ENCODE data around the gene CSNK1G2.
"Not testable (repeated sequence)": the region's sequence is repeated elsewhere in the genome, so short reads cannot be mapped to it uniquely, and the experiment has no call there.

The CSNK1G2 gene

DNA sequence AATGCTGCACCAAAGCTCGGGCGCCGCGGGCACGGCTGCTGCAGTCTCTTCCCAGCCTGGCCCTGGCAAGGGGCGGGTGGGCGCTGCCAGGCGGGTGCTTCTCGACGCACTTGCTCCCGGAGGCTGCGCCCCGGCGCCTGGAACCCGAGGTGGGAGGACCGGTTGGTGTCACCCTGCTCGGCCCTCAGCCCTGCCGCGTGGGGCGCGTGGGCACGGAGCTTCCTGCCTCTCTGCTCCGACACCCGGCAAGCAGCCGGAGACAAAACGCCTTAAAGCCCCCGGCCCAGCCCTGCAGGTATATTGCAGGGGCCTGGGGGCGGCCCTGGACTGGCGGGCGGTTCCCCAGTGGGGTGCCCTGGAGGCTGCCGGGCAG is 39.8 kb downstream of the CSNK1G2 start:
- DNase-seq (ENCODE audit: insufficient read length, low spot score) (no peak), FAIRE-seq (no peak)
- TF ChIP-seq PAX5 (IDR thresholded peaks at IDR 0.05; ENCODE audit: insufficient read depth, low read length, severe bottlenecking), result no peak

GRCh38 chr19:1981253-1981652 is 40.3 kb downstream of the CSNK1G2 start:
- no peak for FAIRE-seq
- DNase-seq (ENCODE audit: insufficient read length, low spot score), result no peak
- TF ChIP-seq SPI1 (IDR thresholded peaks at IDR 0.05; ENCODE audit: low read depth, low read length) (0 out of 2 replicates have a peak, but pooled peaks have one; percentile 1), POU2F2 (IDR thresholded peaks at IDR 0.05; ENCODE audit: low read depth, low read length) (no peak), POLR2AphosphoS5 (IDR thresholded peaks at IDR 0.05; ENCODE audit: low read depth, low read length) (no peak), PAX5 (IDR thresholded peaks at IDR 0.05; ENCODE audit: insufficient read depth, low read length, severe bottlenecking) (no peak), TAF1 (IDR thresholded peaks at IDR 0.05; ENCODE audit: low read depth, low read length) (no peak), POLR2A (IDR thresholded peaks at IDR 0.05; ENCODE audit: low read depth, low read length) (no peak)

DNA sequence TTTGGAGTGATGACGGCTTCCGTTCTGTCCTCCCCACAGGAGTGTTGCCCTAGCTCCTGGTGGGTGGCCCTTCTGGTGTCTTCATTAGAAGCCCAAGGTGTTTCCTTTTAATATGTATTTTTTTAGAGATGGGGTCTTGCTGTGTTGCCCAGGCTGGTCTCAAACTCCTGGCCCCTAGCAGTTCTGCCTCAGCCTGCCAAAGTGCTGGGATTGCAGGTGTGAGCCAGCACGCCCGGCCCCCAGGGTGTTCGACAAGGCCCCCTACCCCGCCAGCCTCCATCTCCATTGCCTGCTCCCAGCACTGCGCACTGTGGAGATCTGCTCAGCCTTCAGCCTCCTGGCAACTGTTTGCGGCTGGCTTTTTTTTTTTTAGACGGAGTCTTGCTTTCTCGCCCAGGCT is 43.4 kb downstream of the CSNK1G2 start:
- FAIRE-seq, result no peak
- no peak for TF ChIP-seq PAX5 (IDR thresholded peaks at IDR 0.05; ENCODE audit: insufficient read depth, low read length, severe bottlenecking)
- TF ChIP-seq POU2F2 (IDR thresholded peaks at IDR 0.05; ENCODE audit: low read depth, low read length), result no peak
- no peak for TF ChIP-seq TAF1 (IDR thresholded peaks at IDR 0.05; ENCODE audit: low read depth, low read length)
- TF ChIP-seq POLR2A (IDR thresholded peaks at IDR 0.05; ENCODE audit: low read depth, low read length), result no peak
- no peak for TF ChIP-seq SPI1 (IDR thresholded peaks at IDR 0.05; ENCODE audit: low read depth, low read length)
- TF ChIP-seq POLR2AphosphoS5 (IDR thresholded peaks at IDR 0.05; ENCODE audit: low read depth, low read length), result no peak
- DNase-seq (ENCODE audit: insufficient read length, low spot score), result no peak

- FAIRE-seq, result no peak
Observed at GRCh38 chr19:1985588-1986356, 44.8 kb downstream of the CSNK1G2 start.

DNA sequence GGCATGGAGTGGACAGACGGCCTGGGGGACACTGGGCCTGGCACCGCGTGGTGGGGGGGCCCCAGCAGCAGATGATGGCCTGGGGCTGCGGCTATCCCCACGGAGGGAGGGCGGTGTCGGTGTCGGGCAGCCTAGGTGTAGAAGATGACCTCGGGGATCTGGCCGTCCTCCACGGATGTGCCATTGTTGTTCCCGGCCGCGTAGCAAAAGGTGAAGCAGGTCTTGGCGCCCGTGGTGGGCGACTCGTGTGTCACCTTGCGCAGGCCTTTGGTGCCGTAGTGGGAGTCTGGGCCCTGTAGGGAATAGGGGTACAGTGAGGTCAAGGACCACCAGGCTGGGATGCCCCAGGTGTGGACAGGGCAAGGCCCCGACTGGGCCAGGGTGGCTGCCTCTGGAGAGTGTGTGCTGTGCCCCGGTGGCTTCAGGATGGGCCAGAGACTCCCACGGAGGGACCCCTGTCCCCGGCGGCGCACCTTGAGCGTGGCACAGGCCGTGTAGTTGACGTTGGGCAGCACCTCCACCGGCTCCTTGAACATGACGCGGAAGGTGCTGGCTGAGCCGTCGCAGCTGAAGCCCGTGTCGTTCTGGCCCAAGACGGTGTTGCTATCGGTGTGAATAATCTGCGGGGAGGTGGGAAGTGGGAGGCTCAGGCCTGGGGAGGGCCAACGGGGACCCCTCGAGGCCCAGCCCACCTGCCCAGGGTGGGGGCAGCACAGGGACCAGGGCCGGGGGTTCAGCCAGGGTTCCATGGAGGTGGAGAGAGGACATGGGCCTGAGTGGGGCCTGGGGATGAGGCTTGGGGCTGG is 45.6 kb downstream of the CSNK1G2 start:
- FAIRE-seq (no peak), DNase-seq (ENCODE audit: insufficient read length, low spot score) (no peak)
- TF ChIP-seq POLR2AphosphoS5 (IDR thresholded peaks at IDR 0.05; ENCODE audit: low read depth, low read length), result no peak
- TF ChIP-seq POLR2A (IDR thresholded peaks at IDR 0.05; ENCODE audit: low read depth, low read length), result no peak
- TF ChIP-seq PAX5 (IDR thresholded peaks at IDR 0.05; ENCODE audit: insufficient read depth, low read length, severe bottlenecking), result no peak
- no peak for TF ChIP-seq TAF1 (IDR thresholded peaks at IDR 0.05; ENCODE audit: low read depth, low read length)
- TF ChIP-seq SPI1 (IDR thresholded peaks at IDR 0.05; ENCODE audit: low read depth, low read length), result no peak
- TF ChIP-seq POU2F2 (IDR thresholded peaks at IDR 0.05; ENCODE audit: low read depth, low read length), result no peak

More at GRCh38 chr19:1985588-1986356, 44.8 kb downstream of the CSNK1G2 start:
- DNase-seq (ENCODE audit: insufficient read length, low spot score), result no peak
- TF ChIP-seq POLR2AphosphoS5 (IDR thresholded peaks at IDR 0.05; ENCODE audit: low read depth, low read length), result no peak
- TF ChIP-seq PAX5 (IDR thresholded peaks at IDR 0.05; ENCODE audit: insufficient read depth, low read length, severe bottlenecking), result no peak
- no peak for TF ChIP-seq TAF1 (IDR thresholded peaks at IDR 0.05; ENCODE audit: low read depth, low read length)
- TF ChIP-seq POU2F2 (IDR thresholded peaks at IDR 0.05; ENCODE audit: low read depth, low read length), result no peak
- no peak for TF ChIP-seq SPI1 (IDR thresholded peaks at IDR 0.05; ENCODE audit: low read depth, low read length)
- no peak for TF ChIP-seq POLR2A (IDR thresholded peaks at IDR 0.05; ENCODE audit: low read depth, low read length)

DNA sequence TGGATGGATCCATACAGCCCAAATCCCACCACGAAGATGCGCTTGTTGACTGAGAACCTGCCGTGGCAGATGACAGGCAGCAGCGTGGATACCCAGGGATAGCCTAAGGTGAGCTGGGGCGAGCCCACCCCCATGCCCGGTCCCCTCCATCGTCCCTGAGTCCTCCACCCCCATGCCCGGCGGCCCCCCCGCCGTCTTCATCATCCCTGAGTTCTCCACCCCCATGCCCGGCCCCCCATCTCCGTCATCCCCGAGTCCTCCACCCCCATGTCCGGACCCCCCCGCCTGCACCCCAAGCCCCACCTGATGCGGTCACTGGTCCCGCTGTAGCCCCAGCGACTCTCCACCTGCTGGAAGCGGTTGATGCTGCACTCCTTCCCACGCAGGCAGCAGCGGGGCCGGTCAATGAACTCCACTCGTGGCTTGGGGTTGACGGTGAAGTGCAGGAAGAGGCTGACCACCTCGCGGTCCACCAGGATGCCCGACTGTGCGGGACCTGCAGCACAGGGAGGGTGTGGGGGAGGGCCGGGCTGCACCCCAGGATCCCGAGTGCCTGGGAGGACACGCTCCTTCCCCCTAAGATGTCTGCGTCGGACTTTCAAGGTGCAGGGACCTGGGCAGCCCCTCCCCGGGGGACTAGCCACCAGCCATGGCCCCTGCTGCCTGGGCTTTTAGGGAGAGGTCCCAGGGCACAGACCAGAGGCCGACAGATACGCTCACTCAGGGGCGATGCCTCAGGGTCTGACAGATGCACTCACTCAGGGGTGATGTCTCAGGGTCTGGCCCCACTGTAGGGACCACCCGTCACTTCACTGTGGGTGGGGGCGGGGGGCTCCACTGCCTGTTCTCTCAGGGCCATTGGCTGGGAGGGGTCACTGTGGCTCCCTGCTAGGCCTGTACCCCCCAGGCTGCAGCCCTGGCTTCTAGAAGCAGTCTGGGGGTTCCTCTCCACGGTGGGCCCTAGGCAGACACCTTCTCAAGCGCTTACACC is 46.5 kb downstream of the CSNK1G2 start:
- no peak for DNase-seq (ENCODE audit: insufficient read length, low spot score)
- no peak for FAIRE-seq
- TF ChIP-seq POLR2AphosphoS5 (IDR thresholded peaks at IDR 0.05; ENCODE audit: low read depth, low read length) (no peak), TAF1 (IDR thresholded peaks at IDR 0.05; ENCODE audit: low read depth, low read length) (no peak), POLR2A (IDR thresholded peaks at IDR 0.05; ENCODE audit: low read depth, low read length) (no peak), PAX5 (IDR thresholded peaks at IDR 0.05; ENCODE audit: insufficient read depth, low read length, severe bottlenecking) (no peak), SPI1 (IDR thresholded peaks at IDR 0.05; ENCODE audit: low read depth, low read length) (no peak), POU2F2 (IDR thresholded peaks at IDR 0.05; ENCODE audit: low read depth, low read length) (no peak)

DNA sequence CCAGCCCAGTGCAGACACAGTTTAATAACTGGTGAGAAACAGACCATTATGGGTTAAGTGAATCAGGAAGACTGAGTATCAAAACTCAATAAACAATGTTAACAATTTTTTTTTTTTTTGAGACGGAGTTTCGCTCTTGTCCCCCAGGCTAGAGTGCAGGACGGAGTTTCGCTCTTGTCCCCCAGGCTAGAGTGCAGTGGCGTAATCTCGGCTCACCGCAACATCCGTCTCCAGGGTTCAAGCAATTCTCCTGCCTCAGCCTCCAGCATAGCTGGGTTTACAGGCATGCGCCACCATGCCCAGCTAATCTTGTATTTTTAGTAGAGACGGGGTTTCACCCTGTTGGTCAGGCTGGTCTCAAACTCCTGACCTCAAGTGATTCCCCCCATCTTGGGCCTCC is 47.5 kb downstream of the CSNK1G2 start:
- FAIRE-seq; DNase-seq (ENCODE audit: insufficient read length, low spot score): not testable (repeated sequence)

DNA sequence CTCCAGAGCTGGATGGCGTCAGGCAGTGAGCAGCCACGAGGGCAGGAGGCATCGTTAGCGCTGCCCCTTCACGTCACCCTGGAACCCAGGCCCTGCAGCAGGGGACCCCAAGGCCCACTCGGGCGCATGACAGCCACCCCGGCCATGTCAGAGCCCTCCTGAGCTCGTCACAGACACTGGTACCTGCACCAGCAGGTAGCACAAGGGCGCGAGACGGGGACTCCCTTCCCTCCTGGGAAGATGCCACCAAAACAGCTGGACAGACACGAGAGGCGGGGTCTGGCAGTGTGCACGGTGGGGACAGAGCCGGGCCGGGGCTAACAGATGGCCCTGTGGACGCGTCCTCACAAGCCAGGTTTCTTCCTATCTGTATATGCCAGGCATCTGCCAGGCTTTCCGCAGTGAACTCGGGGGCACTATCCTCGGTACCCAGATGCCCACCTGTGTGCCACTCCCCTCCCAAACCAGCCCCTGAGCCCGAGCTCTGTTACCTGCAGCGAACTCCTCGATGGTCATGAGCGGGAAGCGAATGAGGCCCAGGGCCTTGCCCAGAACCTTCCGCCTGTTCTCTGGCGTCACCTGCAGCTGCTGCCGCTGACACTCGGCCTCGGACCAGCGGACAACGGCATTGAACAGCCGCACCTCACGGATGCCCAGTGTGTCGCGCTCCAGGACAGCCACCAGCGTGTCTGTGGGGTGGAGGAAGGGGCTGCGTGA is 48.7 kb downstream of the CSNK1G2 start:
- TF ChIP-seq TAF1 (IDR thresholded peaks at IDR 0.05; ENCODE audit: low read depth, low read length), result no peak
- no peak for TF ChIP-seq SPI1 (IDR thresholded peaks at IDR 0.05; ENCODE audit: low read depth, low read length)
- no peak for TF ChIP-seq POLR2AphosphoS5 (IDR thresholded peaks at IDR 0.05; ENCODE audit: low read depth, low read length)
- no peak for TF ChIP-seq POU2F2 (IDR thresholded peaks at IDR 0.05; ENCODE audit: low read depth, low read length)
- DNase-seq (ENCODE audit: insufficient read length, low spot score), result no peak
- no peak for FAIRE-seq

Data from GM12891 (cell line).